Measurements from ENCODE around the gene SSR1.

The SSR1 gene

GRCh38 chr6:7246401-7247178 is 66.4 kb downstream of the SSR1 start:
- Histone ChIP-seq H3K36me3 (ENCODE audit: insufficient read depth, low read length) (peaks cover 13% of the 10 kb centered on the region; the same call in 1 of the 2 replicates), H3K9me2 (ENCODE audit: low read depth, low read length) (no peaks in the 10 kb centered on the region), H4K20me1 (ENCODE audit: insufficient read depth, low read length) (no peaks in the 10 kb centered on the region), H2AFZ (ENCODE audit: low read length) (no peak overlapping the region), H3K27me3 (ENCODE audit: insufficient read depth, low read length) (no peaks in the 10 kb centered on the region), H3K4me1 (ENCODE audit: insufficient read depth, low read length, severe bottlenecking) (no peaks in the 10 kb centered on the region), H3K4me2 (ENCODE audit: low read length) (no peak overlapping the region), H3K9me3 (ENCODE audit: low read length) (no peaks in the 10 kb centered on the region), H3K27ac (ENCODE audit: low read depth, low read length, poor library complexity, severe bottlenecking) (no peak overlapping the region), H3K9ac (ENCODE audit: low read length) (no peak overlapping the region), H3K79me2 (ENCODE audit: insufficient read depth, low read length) (no peaks in the 10 kb centered on the region), H3K4me3 (ENCODE audit: low read depth, low read length, poor library complexity, severe bottlenecking) (no peak overlapping the region), H3F3A (ENCODE audit: insufficient read depth, low read length) (no peaks in the 10 kb centered on the region)
- TF ChIP-seq EZH2 (IDR thresholded peaks at IDR 0.05; ENCODE audit: borderline replicate concordance, low read length) = no peak
- TF ChIP-seq CTCF (IDR thresholded peaks at IDR 0.05; ENCODE audit: low read length) = no peak

- H3K9me2 ChIP-seq (ENCODE audit: low read depth, low read length) = no peaks in the 10 kb centered on the region
- no peaks in the 10 kb centered on the region for H3K79me2 ChIP-seq (ENCODE audit: insufficient read depth, low read length)
- H3K4me1 ChIP-seq (ENCODE audit: insufficient read depth, low read length, severe bottlenecking) = no peaks in the 10 kb centered on the region
- H4K20me1 ChIP-seq (ENCODE audit: insufficient read depth, low read length) = no peaks in the 10 kb centered on the region
- H2AFZ ChIP-seq (ENCODE audit: low read length) = no peak overlapping the region
- H3F3A ChIP-seq (ENCODE audit: insufficient read depth, low read length) = no peaks in the 10 kb centered on the region
- H3K27ac ChIP-seq (ENCODE audit: low read depth, low read length, poor library complexity, severe bottlenecking) = no peak overlapping the region
- H3K4me2 ChIP-seq (ENCODE audit: low read length) = no peak overlapping the region
- peaks cover 16% of the 10 kb centered on the region; the same call in 1 of the 2 replicates for H3K36me3 ChIP-seq (ENCODE audit: insufficient read depth, low read length)
- H3K9ac ChIP-seq (ENCODE audit: low read length) = no peak overlapping the region
- H3K27me3 ChIP-seq (ENCODE audit: insufficient read depth, low read length) = no peaks in the 10 kb centered on the region
- TF ChIP-seq EZH2 (IDR thresholded peaks at IDR 0.05; ENCODE audit: borderline replicate concordance, low read length) (no peak), CTCF (IDR thresholded peaks at IDR 0.05; ENCODE audit: low read length) (no peak)
- no peaks in the 10 kb centered on the region for H3K9me3 ChIP-seq (ENCODE audit: low read length)
- no peak overlapping the region for H3K4me3 ChIP-seq (ENCODE audit: low read depth, low read length, poor library complexity, severe bottlenecking)
Measured at GRCh38 chr6:7245668-7246393, 67.2 kb downstream of the SSR1 start.

GRCh38 chr6:7243179-7243981 is 69.6 kb downstream of the SSR1 start:
- Histone ChIP-seq H3K4me1 (ENCODE audit: insufficient read depth, low read length, severe bottlenecking) (peaks cover 9% of the 10 kb centered on the region), H3F3A (ENCODE audit: insufficient read depth, low read length) (no peaks in the 10 kb centered on the region), H3K4me2 (ENCODE audit: low read length) (no peak overlapping the region), H2AFZ (ENCODE audit: low read length) (no peak overlapping the region), H3K36me3 (ENCODE audit: insufficient read depth, low read length) (peaks cover 14% of the 10 kb centered on the region; the same call in 1 of the 2 replicates), H3K79me2 (ENCODE audit: insufficient read depth, low read length) (no peaks in the 10 kb centered on the region), H3K9me2 (ENCODE audit: low read depth, low read length) (no peaks in the 10 kb centered on the region), H3K27ac (ENCODE audit: low read depth, low read length, poor library complexity, severe bottlenecking) (no peak overlapping the region), H3K27me3 (ENCODE audit: insufficient read depth, low read length) (no peaks in the 10 kb centered on the region), H3K4me3 (ENCODE audit: low read depth, low read length, poor library complexity, severe bottlenecking) (no peak overlapping the region), H3K9me3 (ENCODE audit: low read length) (no peaks in the 10 kb centered on the region), H4K20me1 (ENCODE audit: insufficient read depth, low read length) (no peaks in the 10 kb centered on the region), H3K9ac (ENCODE audit: low read length) (no peak overlapping the region)
- no peak for TF ChIP-seq EZH2 (IDR thresholded peaks at IDR 0.05; ENCODE audit: borderline replicate concordance, low read length)
- peak; percentile 86 for TF ChIP-seq CTCF (IDR thresholded peaks at IDR 0.05; ENCODE audit: low read length)

All from OCI-LY1 (cell line).